HL-60 (cell line): ENCODE data around the gene LPIN1.

Experiments used
- DNase-seq, 2 experiments: peaks; one replicate each; pipeline ENCODE4 v3.0.0-alpha.2; 2010 to 2020; ENCODE audit warnings: low read depth in 1 of 2, low spot score in 1 of 2
- H3K27ac ChIP-seq: fragments of 250-450 bp; sonication (Bioruptor Pico); replicated peaks from 2 replicates; pipeline ENCODE4 v1.5.1; 2020; ENCODE audit warnings: mild to moderate bottlenecking, moderate library complexity
- H3K27me3 ChIP-seq: fragments of 250-450 bp; sonication (Bioruptor Pico); 2 replicates; pipeline ENCODE4 v1.5.1; 2021; ENCODE audit warnings: mild to moderate bottlenecking, moderate library complexity; ENCODE audit not compliant: insufficient read depth, poor library complexity, severe bottlenecking
- H3K4me3 ChIP-seq: replicated peaks from 2 replicates; pipeline ENCODE4 v1.5.1; 2011; ENCODE audit warnings: mild to moderate bottlenecking, control low read depth, low read length; ENCODE audit not compliant: insufficient read depth
- GABPA ChIP-seq: IDR thresholded peaks from 2 replicates; pipeline ENCODE4 v1.6.1; 2012; ENCODE audit warnings: low read depth
- POLR2AphosphoS5 ChIP-seq: IDR thresholded peaks from 2 replicates; pipeline ENCODE4 v1.6.1; 2012; ENCODE audit warnings: low read depth
- SPI1 ChIP-seq: IDR thresholded peaks from 2 replicates; pipeline ENCODE4 v1.6.1; 2012; ENCODE audit warnings: low read depth, mild to moderate bottlenecking, borderline replicate concordance
- TF ChIP-seq, protein P1 (sequence below): IDR thresholded peaks from 2 replicates; pipeline ENCODE4 v1.6.1; 2012; ENCODE audit warnings: low read depth; ENCODE audit not compliant: insufficient replicate concordance
- TF ChIP-seq, protein P2 (sequence below): IDR thresholded peaks from one replicate; pipeline ENCODE4 v1.5.1; 2011; ENCODE audit warnings: low read length, control low read depth, inconsistent platforms; ENCODE audit not compliant: insufficient read depth

Gene LPIN1

DNA sequence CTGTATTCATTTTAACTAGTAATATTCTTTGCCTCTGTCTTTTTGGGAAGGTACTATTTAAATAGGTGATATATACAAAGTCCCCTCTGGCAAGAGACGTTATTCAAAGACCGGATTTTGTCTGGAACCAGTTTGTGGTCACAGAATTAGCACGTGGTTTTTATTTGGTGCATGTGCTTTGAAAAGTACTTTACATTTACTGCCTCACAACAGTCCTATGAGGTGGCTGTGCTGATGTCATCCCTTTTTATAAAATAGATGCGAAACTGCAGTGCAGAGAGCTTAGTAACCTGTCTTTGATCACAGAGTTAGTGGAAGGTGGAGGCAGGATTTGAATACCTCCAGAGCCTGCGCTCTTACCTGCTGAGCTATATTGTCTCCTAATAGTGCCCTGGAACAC lies 4.0 kb downstream of the LPIN1 start:
- Histone ChIP-seq H3K27me3 (no peaks in the 10 kb centered on the region), H3K4me3 (no peak overlapping the region), H3K27ac (no peak overlapping the region)
- DNase-seq, result no peak
- TF ChIP-seq GABPA, result no peak
- TF ChIP-seq POLR2AphosphoS5, result no peak
- TF ChIP-seq SPI1, result no peak
- TF ChIP-seq, protein P1, sequence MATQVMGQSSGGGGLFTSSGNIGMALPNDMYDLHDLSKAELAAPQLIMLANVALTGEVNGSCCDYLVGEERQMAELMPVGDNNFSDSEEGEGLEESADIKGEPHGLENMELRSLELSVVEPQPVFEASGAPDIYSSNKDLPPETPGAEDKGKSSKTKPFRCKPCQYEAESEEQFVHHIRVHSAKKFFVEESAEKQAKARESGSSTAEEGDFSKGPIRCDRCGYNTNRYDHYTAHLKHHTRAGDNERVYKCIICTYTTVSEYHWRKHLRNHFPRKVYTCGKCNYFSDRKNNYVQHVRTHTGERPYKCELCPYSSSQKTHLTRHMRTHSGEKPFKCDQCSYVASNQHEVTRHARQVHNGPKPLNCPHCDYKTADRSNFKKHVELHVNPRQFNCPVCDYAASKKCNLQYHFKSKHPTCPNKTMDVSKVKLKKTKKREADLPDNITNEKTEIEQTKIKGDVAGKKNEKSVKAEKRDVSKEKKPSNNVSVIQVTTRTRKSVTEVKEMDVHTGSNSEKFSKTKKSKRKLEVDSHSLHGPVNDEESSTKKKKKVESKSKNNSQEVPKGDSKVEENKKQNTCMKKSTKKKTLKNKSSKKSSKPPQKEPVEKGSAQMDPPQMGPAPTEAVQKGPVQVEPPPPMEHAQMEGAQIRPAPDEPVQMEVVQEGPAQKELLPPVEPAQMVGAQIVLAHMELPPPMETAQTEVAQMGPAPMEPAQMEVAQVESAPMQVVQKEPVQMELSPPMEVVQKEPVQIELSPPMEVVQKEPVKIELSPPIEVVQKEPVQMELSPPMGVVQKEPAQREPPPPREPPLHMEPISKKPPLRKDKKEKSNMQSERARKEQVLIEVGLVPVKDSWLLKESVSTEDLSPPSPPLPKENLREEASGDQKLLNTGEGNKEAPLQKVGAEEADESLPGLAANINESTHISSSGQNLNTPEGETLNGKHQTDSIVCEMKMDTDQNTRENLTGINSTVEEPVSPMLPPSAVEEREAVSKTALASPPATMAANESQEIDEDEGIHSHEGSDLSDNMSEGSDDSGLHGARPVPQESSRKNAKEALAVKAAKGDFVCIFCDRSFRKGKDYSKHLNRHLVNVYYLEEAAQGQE, result no peak
- TF ChIP-seq, protein P2, sequence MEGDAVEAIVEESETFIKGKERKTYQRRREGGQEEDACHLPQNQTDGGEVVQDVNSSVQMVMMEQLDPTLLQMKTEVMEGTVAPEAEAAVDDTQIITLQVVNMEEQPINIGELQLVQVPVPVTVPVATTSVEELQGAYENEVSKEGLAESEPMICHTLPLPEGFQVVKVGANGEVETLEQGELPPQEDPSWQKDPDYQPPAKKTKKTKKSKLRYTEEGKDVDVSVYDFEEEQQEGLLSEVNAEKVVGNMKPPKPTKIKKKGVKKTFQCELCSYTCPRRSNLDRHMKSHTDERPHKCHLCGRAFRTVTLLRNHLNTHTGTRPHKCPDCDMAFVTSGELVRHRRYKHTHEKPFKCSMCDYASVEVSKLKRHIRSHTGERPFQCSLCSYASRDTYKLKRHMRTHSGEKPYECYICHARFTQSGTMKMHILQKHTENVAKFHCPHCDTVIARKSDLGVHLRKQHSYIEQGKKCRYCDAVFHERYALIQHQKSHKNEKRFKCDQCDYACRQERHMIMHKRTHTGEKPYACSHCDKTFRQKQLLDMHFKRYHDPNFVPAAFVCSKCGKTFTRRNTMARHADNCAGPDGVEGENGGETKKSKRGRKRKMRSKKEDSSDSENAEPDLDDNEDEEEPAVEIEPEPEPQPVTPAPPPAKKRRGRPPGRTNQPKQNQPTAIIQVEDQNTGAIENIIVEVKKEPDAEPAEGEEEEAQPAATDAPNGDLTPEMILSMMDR, result no peak

DNA sequence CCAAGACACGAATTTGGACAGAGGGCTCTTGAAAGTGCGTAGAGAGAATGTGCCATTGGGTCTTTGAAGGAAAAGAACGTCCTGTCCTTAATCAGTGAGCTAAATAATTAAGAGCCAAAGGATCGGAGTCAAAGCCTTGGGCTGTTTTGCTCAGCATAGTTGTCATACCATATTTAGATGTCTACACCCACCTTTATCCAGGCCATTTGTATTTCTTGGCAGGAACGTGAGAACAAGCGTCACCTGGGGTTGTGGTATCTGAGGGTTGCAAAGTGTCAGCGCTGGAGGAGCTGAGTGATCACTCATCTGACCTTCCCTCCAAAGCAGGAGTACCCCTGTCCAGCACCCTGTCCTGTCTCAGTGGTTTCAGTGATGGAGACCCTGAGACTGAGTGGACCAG lies 4.5 kb downstream of the LPIN1 start:
- no peaks in the 10 kb centered on the region for H3K27me3 ChIP-seq
- no peak for DNase-seq
- H3K4me3 ChIP-seq, result no peak overlapping the region
- no peak overlapping the region for H3K27ac ChIP-seq
- TF ChIP-seq, protein P2, result no peak
- TF ChIP-seq SPI1, result no peak
- TF ChIP-seq POLR2AphosphoS5, result no peak
- no peak for TF ChIP-seq GABPA
- TF ChIP-seq, protein P1, result no peak

DNA sequence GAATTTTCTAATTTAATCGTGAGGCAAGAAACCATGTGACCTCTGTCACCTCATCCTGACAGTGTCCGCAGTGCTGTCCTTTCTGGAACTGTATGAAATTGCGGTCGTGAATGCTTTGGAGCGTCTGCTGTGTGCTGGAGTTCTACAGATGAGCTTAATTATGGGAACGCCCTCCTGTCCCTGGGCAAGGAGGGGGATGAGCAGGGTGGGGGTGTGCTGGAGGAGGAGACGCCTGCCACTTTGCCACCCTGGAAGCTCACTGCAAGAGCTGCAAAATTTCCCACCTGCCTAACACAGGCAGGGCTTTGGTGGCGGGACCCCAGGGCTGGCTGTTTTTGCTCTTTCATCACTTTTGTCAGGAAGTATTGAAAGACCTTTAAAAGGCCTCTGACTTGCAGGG lies 6.5 kb downstream of the LPIN1 start:
- Histone ChIP-seq H3K27ac (no peak overlapping the region), H3K27me3 (no peaks in the 10 kb centered on the region), H3K4me3 (no peak overlapping the region)
- no peak for DNase-seq
- TF ChIP-seq, protein P1, result no peak
- TF ChIP-seq GABPA, result no peak
- TF ChIP-seq POLR2AphosphoS5, result no peak
- no peak for TF ChIP-seq SPI1
- TF ChIP-seq, protein P2, result no peak
